ENCODE measurements around the gene MEGF11.

DNA sequence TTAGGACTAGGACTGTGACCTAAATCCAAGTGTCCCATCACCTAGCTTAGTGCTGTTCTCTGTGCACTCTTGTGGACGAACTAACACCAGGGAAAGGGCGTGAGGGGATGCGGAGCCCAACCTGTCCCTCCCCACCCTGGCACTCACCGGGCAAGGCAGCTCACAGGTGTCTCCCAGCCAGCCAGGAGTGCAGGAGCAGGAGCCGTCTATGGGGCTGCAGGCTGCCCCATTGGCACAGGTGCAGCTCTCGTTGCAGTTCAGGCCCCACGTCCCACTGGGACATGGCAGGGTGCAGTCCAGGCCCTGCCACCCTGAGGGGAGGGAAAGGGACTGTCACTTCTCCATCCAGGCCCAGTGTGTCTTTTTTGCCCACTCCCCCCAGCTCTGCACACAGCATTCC lies 324.0 kb downstream of the MEGF11 start:
- TF ChIP-seq CTCF (IDR thresholded peaks at IDR 0.05) (no peak), POLR2A (IDR thresholded peaks at IDR 0.05) (no peak)

All from breast epithelium (tissue), 3 donors.